ENCODE results near the gene C1QTNF4. TPM values are rescaled to one million over a fixed set of nuclear protein-coding genes. Genes with fewer than 3 reads are reported as not detected.
A peak's percentile ranks its signal among the peaks of the same experiment; 100 is the strongest.

The C1QTNF4 gene
- total and polyA plus RNA-seq, 2 of the 13 experiments (the other 11 are each of a cell fraction or from before 2014, with no cell fraction given): not detected

- TF ChIP-seq THAP11 (CRISPR knock-in tag; IDR thresholded peaks at IDR 0.05) (peak; percentile 70), PITX1 (CRISPR knock-in tag; IDR thresholded peaks at IDR 0.05) (0 out of 2 replicates have a peak, but pooled peaks have one; percentile 45), EED (CRISPR knock-in tag; IDR thresholded peaks at IDR 0.05) (peak; percentile 81; the same call in 1 of the 2 replicates), ZNF530 (CRISPR knock-in tag; IDR thresholded peaks at IDR 0.05; ENCODE audit: low read depth) (no peak), MIER3 (CRISPR knock-in tag; IDR thresholded peaks at IDR 0.05; ENCODE audit: borderline replicate concordance) (peak; percentile 16; the same call in 1 of the 2 replicates), ESRRA (CRISPR knock-in tag; IDR thresholded peaks at IDR 0.05; ENCODE audit: low read depth) (peak; percentile 93), MEIS1 (CRISPR knock-in tag; IDR thresholded peaks at IDR 0.05; ENCODE audit: borderline replicate concordance) (peak; percentile 68), NFE2 (CRISPR knock-in tag; IDR thresholded peaks at IDR 0.05) (no peak), ZNF382 (CRISPR knock-in tag; IDR thresholded peaks at IDR 0.05; ENCODE audit: borderline replicate concordance) (no peak), PHF21A (CRISPR knock-in tag; IDR thresholded peaks at IDR 0.05) (no peak), CSRNP1 (CRISPR knock-in tag; IDR thresholded peaks at IDR 0.05) (peak; percentile 86), MAFG (CRISPR knock-in tag; IDR thresholded peaks at IDR 0.05) (no peak), ZNF746 (CRISPR knock-in tag; IDR thresholded peaks at IDR 0.05) (peak; percentile 75), SRSF9 (IDR thresholded peaks at IDR 0.05; ENCODE audit: borderline replicate concordance, insufficient read depth, low read depth, low read length, poor library complexity, severe bottlenecking) (no peak), SMAD9 (CRISPR knock-in tag; IDR thresholded peaks at IDR 0.05) (0 out of 2 replicates have a peak, but pooled peaks have one; percentile 52), ZNF839 (CRISPR knock-in tag; IDR thresholded peaks at IDR 0.05; ENCODE audit: borderline replicate concordance) (peak; percentile 94; the same call in 1 of the 2 replicates), KLF11 (CRISPR knock-in tag; IDR thresholded peaks at IDR 0.05) (0 out of 2 replicates have a peak, but pooled peaks have one; percentile 33), HNF4A (CRISPR knock-in tag; IDR thresholded peaks at IDR 0.05) (peak; percentile 64), HCFC1 (IDR thresholded peaks at IDR 0.05; ENCODE audit: low read depth, low read length) (no peak; the same call in 1 of the 2 replicates), NFIB (CRISPR knock-in tag; IDR thresholded peaks at IDR 0.05; ENCODE audit: borderline replicate concordance) (no peak), ATAD3A (CRISPR knock-in tag; IDR thresholded peaks at IDR 0.05) (no peak)
- TF ChIP-seq, protein P1, sequence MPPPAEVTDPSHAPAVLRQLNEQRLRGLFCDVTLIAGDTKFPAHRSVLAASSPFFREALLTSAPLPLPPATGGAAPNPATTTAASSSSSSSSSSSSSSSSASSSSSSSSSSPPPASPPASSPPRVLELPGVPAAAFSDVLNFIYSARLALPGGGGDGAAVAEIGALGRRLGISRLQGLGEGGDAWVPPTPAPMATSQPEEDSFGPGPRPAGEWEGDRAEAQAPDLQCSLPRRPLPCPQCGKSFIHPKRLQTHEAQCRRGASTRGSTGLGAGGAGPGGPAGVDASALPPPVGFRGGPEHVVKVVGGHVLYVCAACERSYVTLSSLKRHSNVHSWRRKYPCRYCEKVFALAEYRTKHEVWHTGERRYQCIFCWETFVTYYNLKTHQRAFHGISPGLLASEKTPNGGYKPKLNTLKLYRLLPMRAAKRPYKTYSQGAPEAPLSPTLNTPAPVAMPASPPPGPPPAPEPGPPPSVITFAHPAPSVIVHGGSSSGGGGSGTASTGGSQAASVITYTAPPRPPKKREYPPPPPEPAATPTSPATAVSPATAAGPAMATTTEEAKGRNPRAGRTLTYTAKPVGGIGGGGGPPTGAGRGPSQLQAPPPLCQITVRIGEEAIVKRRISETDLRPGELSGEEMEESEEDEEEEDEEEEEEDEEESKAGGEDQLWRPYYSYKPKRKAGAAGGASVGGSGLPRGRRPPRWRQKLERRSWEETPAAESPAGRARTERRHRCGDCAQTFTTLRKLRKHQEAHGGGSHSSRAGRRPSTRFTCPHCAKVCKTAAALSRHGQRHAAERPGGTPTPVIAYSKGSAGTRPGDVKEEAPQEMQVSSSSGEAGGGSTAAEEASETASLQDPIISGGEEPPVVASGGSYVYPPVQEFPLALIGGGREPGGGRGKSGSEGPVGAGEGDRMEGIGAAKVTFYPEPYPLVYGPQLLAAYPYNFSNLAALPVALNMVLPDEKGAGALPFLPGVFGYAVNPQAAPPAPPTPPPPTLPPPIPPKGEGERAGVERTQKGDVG (CRISPR knock-in tag; IDR thresholded peaks at IDR 0.05; ENCODE audit: borderline replicate concordance): 0 out of 2 replicates have a peak, but pooled peaks have one; percentile 41
- TF ChIP-seq, protein P2, sequence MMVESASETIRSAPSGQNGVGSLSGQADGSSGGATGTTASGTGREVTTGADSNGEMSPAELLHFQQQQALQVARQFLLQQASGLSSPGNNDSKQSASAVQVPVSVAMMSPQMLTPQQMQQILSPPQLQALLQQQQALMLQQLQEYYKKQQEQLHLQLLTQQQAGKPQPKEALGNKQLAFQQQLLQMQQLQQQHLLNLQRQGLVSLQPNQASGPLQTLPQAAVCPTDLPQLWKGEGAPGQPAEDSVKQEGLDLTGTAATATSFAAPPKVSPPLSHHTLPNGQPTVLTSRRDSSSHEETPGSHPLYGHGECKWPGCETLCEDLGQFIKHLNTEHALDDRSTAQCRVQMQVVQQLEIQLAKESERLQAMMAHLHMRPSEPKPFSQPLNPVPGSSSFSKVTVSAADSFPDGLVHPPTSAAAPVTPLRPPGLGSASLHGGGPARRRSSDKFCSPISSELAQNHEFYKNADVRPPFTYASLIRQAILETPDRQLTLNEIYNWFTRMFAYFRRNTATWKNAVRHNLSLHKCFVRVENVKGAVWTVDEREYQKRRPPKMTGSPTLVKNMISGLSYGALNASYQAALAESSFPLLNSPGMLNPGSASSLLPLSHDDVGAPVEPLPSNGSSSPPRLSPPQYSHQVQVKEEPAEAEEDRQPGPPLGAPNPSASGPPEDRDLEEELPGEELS (CRISPR knock-in tag; IDR thresholded peaks at IDR 0.05): peak; percentile 63; the same call in 1 of the 2 replicates
These were observed 48.1 kb upstream of the C1QTNF4 start, which contains the start of gene MTCH2 (continued) for GRCh38 chr11:47642099-47642855.
